ENCODE results near the gene POLD1.

- no peak for TF ChIP-seq TAF1 (IDR thresholded peaks at IDR 0.05; ENCODE audit: borderline replicate concordance, low read depth, low read length)
- TF ChIP-seq POLR2A (IDR thresholded peaks at IDR 0.05; ENCODE audit: low read depth, low read length) = no peak
These were observed 39.3 kb downstream of the POLD1 start for GRCh38 chr19:50423279-50424113.

Measured in GM12892 (cell line).